Body of pancreas (tissue), 4 donors: ENCODE results near the gene ABLIM3.
A peak's percentile ranks its signal among the peaks of the same experiment; 100 is the strongest.

Experiments
- CTCF ChIP-seq, 7 experiments: fragments of 450-650 bp in 4 of 7; fragments of 200-600 bp in 3 of 7; sonication (generic) in 3 of 7; IDR thresholded peaks; one replicate each; pipeline ENCODE4 v1.5.1; 2016 to 2019; ENCODE audit warnings: antibody characterized with exemption in 7 of 7
- POLR2A ChIP-seq, 3 donors: fragments of 450-650 bp; IDR thresholded peaks; one replicate each; pipeline ENCODE4 v1.6.1; 2016; ENCODE audit warnings: antibody characterized with exemption in 3 of 3, mild to moderate bottlenecking in 2 of 3

GRCh38 chr5:149128023-149128875 lies 13.0 kb upstream of the ABLIM3 start:
- peak in 4 of 7 experiments; percentile 25 to 35 (median 30) for TF ChIP-seq CTCF (IDR thresholded peaks at IDR 0.05)
- TF ChIP-seq POLR2A (IDR thresholded peaks at IDR 0.05): no peak
